Measurements from ENCODE around the gene SLC12A7.

The SLC12A7 gene

DNA sequence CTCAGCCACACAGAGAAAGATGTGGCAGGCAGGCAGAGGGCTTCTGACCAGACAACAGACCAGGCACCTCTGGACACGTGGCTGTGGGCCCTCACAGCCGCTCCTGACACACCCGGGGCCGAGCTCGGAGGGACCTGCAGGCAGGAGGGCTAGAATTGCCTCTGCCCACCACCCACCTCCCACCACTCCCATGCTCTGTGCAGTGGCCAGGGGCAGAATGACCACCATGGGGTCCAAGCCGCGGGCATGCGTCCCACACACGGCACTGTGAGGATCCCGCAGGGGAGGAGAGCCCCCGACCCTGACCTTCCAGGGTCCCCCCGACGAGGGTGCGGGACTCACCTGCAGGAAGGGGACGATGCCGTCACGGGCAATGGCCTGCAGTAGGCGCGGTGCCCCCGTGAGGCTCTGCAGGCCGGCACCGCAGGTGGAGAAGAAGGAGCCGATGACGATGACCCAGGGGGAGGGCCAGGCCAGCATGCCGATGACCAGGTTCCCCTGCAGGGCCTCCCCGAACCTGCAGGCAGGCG is 34.3 kb downstream of the SLC12A7 start:
- Histone ChIP-seq H3K4me1 (no peaks in the 10 kb centered on the region; the same call in 1 of the 2 replicates), H3K36me3 (no peaks in the 10 kb centered on the region; the same call in 1 of the 2 replicates), H3K27me3 (no peaks in the 10 kb centered on the region), H3K4me3 (ENCODE audit: low read depth, low read length) (no peak overlapping the region), H3K9me3 (no peaks in the 10 kb centered on the region)
- DNase-seq: no peak
- TF ChIP-seq CTCF (IDR thresholded peaks at IDR 0.05; ENCODE audit: low read depth, low read length): no peak

DNA sequence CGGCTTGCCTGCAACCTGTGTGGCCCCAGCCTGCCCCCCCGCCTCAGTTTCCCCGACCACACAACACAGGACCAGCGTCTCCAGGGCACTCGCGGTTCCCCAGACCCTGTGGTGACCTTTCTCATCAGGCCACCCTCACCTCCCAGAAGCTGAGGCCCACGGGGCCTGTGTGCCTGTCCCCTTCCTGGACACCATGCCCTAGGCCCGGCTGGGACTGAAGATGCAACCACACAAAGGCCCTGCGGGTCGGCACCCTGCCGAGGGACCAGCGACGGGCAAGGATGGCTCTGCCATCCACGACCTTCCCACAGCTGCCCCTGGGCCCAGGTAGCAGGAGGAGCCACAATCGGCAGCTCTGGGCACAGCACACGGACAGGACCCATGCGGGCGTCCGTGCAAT is 34.8 kb downstream of the SLC12A7 start:
- Histone ChIP-seq H3K36me3 (no peaks in the 10 kb centered on the region; the same call in 1 of the 2 replicates), H3K4me3 (ENCODE audit: low read depth, low read length) (no peak overlapping the region), H3K4me1 (no peaks in the 10 kb centered on the region; the same call in 1 of the 2 replicates), H3K9me3 (no peaks in the 10 kb centered on the region), H3K27me3 (no peaks in the 10 kb centered on the region)
- TF ChIP-seq CTCF (IDR thresholded peaks at IDR 0.05; ENCODE audit: low read depth, low read length): no peak
- DNase-seq: no peak

GRCh38 chr5:1076406-1076805 is 35.5 kb downstream of the SLC12A7 start:
- H3K9me3 ChIP-seq: no peaks in the 10 kb centered on the region
- TF ChIP-seq CTCF (IDR thresholded peaks at IDR 0.05; ENCODE audit: low read depth, low read length): no peak
- H3K4me1 ChIP-seq: no peaks in the 10 kb centered on the region; the same call in 1 of the 2 replicates
- DNase-seq: no peak
- no peaks in the 10 kb centered on the region for H3K27me3 ChIP-seq
- H3K36me3 ChIP-seq: no peaks in the 10 kb centered on the region; the same call in 1 of the 2 replicates
- no peak overlapping the region for H3K4me3 ChIP-seq (ENCODE audit: low read depth, low read length)

DNA sequence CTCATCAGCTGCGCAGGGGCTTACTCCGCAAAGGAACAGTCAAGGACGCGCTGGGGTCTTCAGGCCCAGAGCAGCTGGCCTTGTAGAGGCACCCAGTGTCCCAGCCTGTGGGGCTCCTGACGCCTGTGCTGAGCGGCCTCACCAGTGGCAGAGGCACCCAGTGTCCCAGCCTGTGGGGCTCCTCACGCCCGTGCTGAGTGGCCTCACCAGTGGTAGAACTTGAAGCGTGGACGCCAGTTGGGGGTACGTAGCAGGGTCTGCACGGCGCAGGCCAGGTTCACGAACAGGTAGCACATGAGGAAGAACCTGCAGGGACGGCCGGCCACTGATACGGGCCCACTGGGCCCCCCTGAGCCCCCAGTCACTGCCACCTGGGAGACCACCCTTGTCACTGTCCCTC is 35.9 kb downstream of the SLC12A7 start:
- Histone ChIP-seq H3K4me3 (ENCODE audit: low read depth, low read length) (no peak overlapping the region), H3K9me3 (no peaks in the 10 kb centered on the region), H3K27me3 (no peaks in the 10 kb centered on the region), H3K4me1 (no peaks in the 10 kb centered on the region; the same call in 1 of the 2 replicates), H3K36me3 (no peaks in the 10 kb centered on the region; the same call in 1 of the 2 replicates)
- TF ChIP-seq CTCF (IDR thresholded peaks at IDR 0.05; ENCODE audit: low read depth, low read length): no peak
- no peak for DNase-seq

DNA sequence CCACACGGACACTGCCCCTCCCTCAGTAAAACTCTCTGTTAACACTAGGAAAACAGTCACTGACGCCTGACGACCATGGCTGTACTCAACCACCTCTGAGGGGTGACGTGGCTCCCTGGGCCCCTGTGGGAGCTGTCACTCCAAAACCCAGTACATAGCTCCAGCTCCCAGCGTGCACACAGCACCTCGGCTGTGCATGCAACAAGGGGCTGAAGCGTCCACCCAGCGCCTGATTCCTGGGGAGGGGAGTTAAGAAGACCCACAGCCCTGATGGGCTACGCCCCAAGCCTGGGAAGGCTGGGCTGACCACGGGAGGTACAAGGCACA is 36.3 kb downstream of the SLC12A7 start:
- TF ChIP-seq CTCF (IDR thresholded peaks at IDR 0.05; ENCODE audit: low read depth, low read length): no peak
- Histone ChIP-seq H3K36me3 (no peaks in the 10 kb centered on the region; the same call in 1 of the 2 replicates), H3K4me1 (no peaks in the 10 kb centered on the region), H3K9me3 (no peaks in the 10 kb centered on the region), H3K4me3 (ENCODE audit: low read depth, low read length) (no peak overlapping the region), H3K27me3 (no peaks in the 10 kb centered on the region)
- DNase-seq: no peak

GRCh38 chr5:1074816-1075554 is 36.9 kb downstream of the SLC12A7 start:
- Histone ChIP-seq H3K36me3 (no peaks in the 10 kb centered on the region; the same call in 1 of the 2 replicates), H3K4me1 (no peaks in the 10 kb centered on the region), H3K4me3 (ENCODE audit: low read depth, low read length) (no peak overlapping the region), H3K9me3 (no peaks in the 10 kb centered on the region), H3K27me3 (no peaks in the 10 kb centered on the region)
- no peak for DNase-seq
- TF ChIP-seq CTCF (IDR thresholded peaks at IDR 0.05; ENCODE audit: low read depth, low read length): no peak

All from BE2C (cell line).